ENCODE measurements around the gene CPZ. TPM values are rescaled to one million over a fixed set of nuclear protein-coding genes. Genes with fewer than 3 reads are reported as not detected.

Gene CPZ
- total RNA-seq, 1 donor from 2014 or later: 32.8 TPM

- no peak for DNase-seq (ENCODE audit: low spot score in 2 of 2, unreplicated experiment in 2 of 2)
- Mint-ChIP-seq H3K36me3 (no peaks in the 10 kb centered on the region), H3K4me3 (no peak overlapping the region), H3K27me3 (ENCODE audit: low read depth) (peaks cover 15% of the 10 kb centered on the region), H3K27ac (no peak overlapping the region), H3K9me3 (no peaks in the 10 kb centered on the region), H3K4me1 (peaks cover 29% of the 10 kb centered on the region)
- no peak for TF ChIP-seq CTCF (IDR thresholded peaks at IDR 0.05; ENCODE audit: unreplicated experiment)
Measured at GRCh38 chr4:8591114-8591513, 1.5 kb upstream of the CPZ start.

- no peak for TF ChIP-seq CTCF (IDR thresholded peaks at IDR 0.05; ENCODE audit: unreplicated experiment)
- Mint-ChIP-seq H3K27me3 (ENCODE audit: low read depth) (peaks cover 15% of the 10 kb centered on the region), H3K36me3 (no peaks in the 10 kb centered on the region), H3K9me3 (no peaks in the 10 kb centered on the region), H3K27ac (no peak overlapping the region), H3K4me1 (peaks cover 29% of the 10 kb centered on the region), H3K4me3 (peak overlapping the region; percentile 37)
- no peak for DNase-seq (ENCODE audit: low spot score in 2 of 2, unreplicated experiment in 2 of 2)
Measured at GRCh38 chr4:8591626-8592365, 769 bp upstream of the CPZ start.

GRCh38 chr4:8593264-8594096 lies 915 bp downstream of the CPZ start:
- Mint-ChIP-seq H3K27ac (no peak overlapping the region), H3K4me1 (peaks cover 29% of the 10 kb centered on the region), H3K36me3 (no peaks in the 10 kb centered on the region), H3K27me3 (ENCODE audit: low read depth) (peaks cover 15% of the 10 kb centered on the region), H3K9me3 (no peaks in the 10 kb centered on the region), H3K4me3 (peak overlapping the region; percentile 60)
- no peak for TF ChIP-seq CTCF (IDR thresholded peaks at IDR 0.05; ENCODE audit: unreplicated experiment)
- no peak for DNase-seq (ENCODE audit: low spot score in 2 of 2, unreplicated experiment in 2 of 2)

GRCh38 chr4:8594097-8595038 lies 1.8 kb downstream of the CPZ start:
- H3K9me3 Mint-ChIP-seq: no peaks in the 10 kb centered on the region
- H3K4me1 Mint-ChIP-seq: peaks cover 29% of the 10 kb centered on the region
- peak; percentile 75 for TF ChIP-seq CTCF (IDR thresholded peaks at IDR 0.05; ENCODE audit: unreplicated experiment)
- H3K4me3 Mint-ChIP-seq: peak overlapping the region; percentile 60
- peaks cover 15% of the 10 kb centered on the region for H3K27me3 Mint-ChIP-seq (ENCODE audit: low read depth)
- peak in 1 of 2 experiments; percentile 55 for DNase-seq (ENCODE audit: low spot score in 2 of 2, unreplicated experiment in 2 of 2)
- no peaks in the 10 kb centered on the region for H3K36me3 Mint-ChIP-seq
- H3K27ac Mint-ChIP-seq: no peak overlapping the region
